GM18517 (cell line): ENCODE measurements around the gene CBX5.
"Not testable (repeated sequence)": the region's sequence is repeated elsewhere in the genome, so short reads cannot be mapped to it uniquely, and the experiment has no call there.

Experiments
- ATAC-seq: cut with Tn5 transposase; IDR thresholded peaks from one replicate; pipeline ENCODE4 v1.9.1; 2021; ENCODE audit warnings: mild to moderate bottlenecking, moderate library complexity; ENCODE audit not compliant: unreplicated experiment

CBX5 gene

GRCh38 chr12:54272214-54272613 lies 7.7 kb downstream of the CBX5 start:
- no peak for ATAC-seq

- no peak for ATAC-seq
Measured at GRCh38 chr12:54270345-54270744, 9.6 kb downstream of the CBX5 start.

- ATAC-seq, result no peak
Measured at GRCh38 chr12:54266852-54267251, 13.1 kb downstream of the CBX5 start.

GRCh38 chr12:54265364-54265812 lies 14.5 kb downstream of the CBX5 start:
- ATAC-seq, result no peak

- no peak for ATAC-seq
Measured at GRCh38 chr12:54262403-54262925, 17.5 kb downstream of the CBX5 start.

GRCh38 chr12:54261815-54262402 lies 18.0 kb downstream of the CBX5 start:
- ATAC-seq, result no peak

- peak; percentile 60 for ATAC-seq
Measured at GRCh38 chr12:54259194-54260011, 20.5 kb downstream of the CBX5 start.

- no peak for ATAC-seq
Measured at GRCh38 chr12:54258201-54258681, 21.7 kb downstream of the CBX5 start.

GRCh38 chr12:54257332-54257731 lies 22.6 kb downstream of the CBX5 start:
- ATAC-seq, result no peak

- ATAC-seq, result no peak
Measured at GRCh38 chr12:54253240-54253639, 26.7 kb downstream of the CBX5 start.

- no peak for ATAC-seq
Measured at GRCh38 chr12:54251667-54252284, 28.1 kb downstream of the CBX5 start.

GRCh38 chr12:54249489-54249888 lies 30.4 kb downstream of the CBX5 start:
- ATAC-seq, result no peak

- no peak for ATAC-seq
Measured at GRCh38 chr12:54246011-54246641, 33.8 kb downstream of the CBX5 start.

- ATAC-seq, result no peak
Measured at GRCh38 chr12:54240971-54241588, 38.8 kb downstream of the CBX5 start.

GRCh38 chr12:54240129-54240528 lies 39.8 kb downstream of the CBX5 start:
- no peak for ATAC-seq

GRCh38 chr12:54239620-54240019 lies 40.3 kb downstream of the CBX5 start:
- no peak for ATAC-seq

- no peak for ATAC-seq
Measured at GRCh38 chr12:54238531-54238930, 41.4 kb downstream of the CBX5 start.

- ATAC-seq, result no peak
Measured at GRCh38 chr12:54232790-54233189, 47.1 kb downstream of the CBX5 start.

GRCh38 chr12:54231269-54231668 lies 48.7 kb downstream of the CBX5 start:
- not testable (repeated sequence) for ATAC-seq

GRCh38 chr12:54230555-54230954 lies 49.4 kb downstream of the CBX5 start:
- no peak for ATAC-seq
